Measurements from ENCODE around the gene INSR.

The INSR gene

GRCh38 chr19:7074705-7075282 is 219.4 kb downstream of the INSR start:
- POLR2A ChIA-PET, result no interaction called here

GRCh38 chr19:7072541-7072940 is 221.7 kb downstream of the INSR start:
- Histone ChIP-seq H3K27ac (ENCODE audit: extremely low read depth, low read depth, low read length) (no peak overlapping the region), H3K4me3 (ENCODE audit: low read depth, low read length) (no peak overlapping the region), H3K4me1 (ENCODE audit: control insufficient read depth, insufficient read depth, low read length) (no peaks in the 10 kb centered on the region), H3K9me3 (ENCODE audit: control insufficient read depth, insufficient read depth, low read depth, low read length) (no peaks in the 10 kb centered on the region), H3K36me3 (ENCODE audit: control insufficient read depth in 2 of 2, insufficient read depth in 1 of 2, low read length in 2 of 2) (peaks cover 24 to 63% of the 10 kb centered on the region in 2 experiments)
- ChIA-PET POLR2A (no interaction called here), CTCF (no interaction called here)
- TF ChIP-seq ZNF18 (tag by site-specific recombination; IDR thresholded peaks at IDR 0.05), result no peak
- TF ChIP-seq ZNF544 (tag by site-specific recombination; IDR thresholded peaks at IDR 0.05), result no peak
- TF ChIP-seq ZNF777 (tag by site-specific recombination; IDR thresholded peaks at IDR 0.05; ENCODE audit: borderline replicate concordance), result no peak
- no peak for TF ChIP-seq SCRT1 (tag by site-specific recombination; IDR thresholded peaks at IDR 0.05; ENCODE audit: borderline replicate concordance)
- TF ChIP-seq OVOL3 (tag by site-specific recombination; IDR thresholded peaks at IDR 0.05), result no peak

More at GRCh38 chr19:7074705-7075282, 219.4 kb downstream of the INSR start:
- Histone ChIP-seq H3K27ac (ENCODE audit: extremely low read depth, low read depth, low read length) (no peak overlapping the region), H3K4me3 (ENCODE audit: low read depth, low read length) (no peak overlapping the region), H3K9me3 (ENCODE audit: control insufficient read depth, insufficient read depth, low read depth, low read length) (no peaks in the 10 kb centered on the region), H3K4me1 (ENCODE audit: control insufficient read depth, insufficient read depth, low read length) (no peaks in the 10 kb centered on the region), H3K36me3 (ENCODE audit: control insufficient read depth in 2 of 2, insufficient read depth in 1 of 2, low read length in 2 of 2) (peaks cover 29 to 86% of the 10 kb centered on the region in 2 experiments)
- TF ChIP-seq ZBTB48 (tag by site-specific recombination; IDR thresholded peaks at IDR 0.05) (no peak), ZNF223 (tag by site-specific recombination; IDR thresholded peaks at IDR 0.05) (no peak), ZNF791 (tag by site-specific recombination; IDR thresholded peaks at IDR 0.05) (no peak), ZNF16 (tag by site-specific recombination; IDR thresholded peaks at IDR 0.05; ENCODE audit: low read depth) (no peak)
- TF ChIP-seq, protein P1, sequence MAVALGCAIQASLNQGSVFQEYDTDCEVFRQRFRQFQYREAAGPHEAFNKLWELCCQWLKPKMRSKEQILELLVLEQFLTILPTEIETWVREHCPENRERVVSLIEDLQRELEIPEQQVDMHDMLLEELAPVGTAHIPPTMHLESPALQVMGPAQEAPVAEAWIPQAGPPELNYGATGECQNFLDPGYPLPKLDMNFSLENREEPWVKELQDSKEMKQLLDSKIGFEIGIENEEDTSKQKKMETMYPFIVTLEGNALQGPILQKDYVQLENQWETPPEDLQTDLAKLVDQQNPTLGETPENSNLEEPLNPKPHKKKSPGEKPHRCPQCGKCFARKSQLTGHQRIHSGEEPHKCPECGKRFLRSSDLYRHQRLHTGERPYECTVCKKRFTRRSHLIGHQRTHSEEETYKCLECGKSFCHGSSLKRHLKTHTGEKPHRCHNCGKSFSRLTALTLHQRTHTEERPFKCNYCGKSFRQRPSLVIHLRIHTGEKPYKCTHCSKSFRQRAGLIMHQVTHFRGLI (tag by site-specific recombination; IDR thresholded peaks at IDR 0.05), result no peak
- CTCF ChIA-PET, result interaction anchor here (0.7 kb wide), 1 partner anchor 19 kb away, joined by 3 read pairs; no protein-coding TSS in a partner anchor

- Histone ChIP-seq H3K4me3 (ENCODE audit: low read depth, low read length) (peak overlapping the region; percentile 88), H3K27ac (ENCODE audit: extremely low read depth, low read depth, low read length) (no peak overlapping the region), H3K4me1 (ENCODE audit: control insufficient read depth, insufficient read depth, low read length) (no peaks in the 10 kb centered on the region), H3K9me3 (ENCODE audit: control insufficient read depth, insufficient read depth, low read depth, low read length) (no peaks in the 10 kb centered on the region), H3K36me3 (ENCODE audit: control insufficient read depth in 2 of 2, insufficient read depth in 1 of 2, low read length in 2 of 2) (peaks cover 6 to 36% of the 10 kb centered on the region in 2 experiments; a peak in 2 of 3 replicates)
- CTCF ChIA-PET, result interaction anchor here (0.5 to 1.1 kb wide), 5 partner anchors 86 to 689 kb away, joined by 3 to 6 read pairs (median 4); no protein-coding TSS in a partner anchor
- POLR2A ChIA-PET, result interaction anchor here (0.8 to 2.6 kb wide), 8 partner anchors 8 to 1166 kb away, joined by 3 to 30 read pairs (median 4); partner anchors contain the start of genes INSR and NDUFA11
- TF ChIP-seq SALL2 (tag by site-specific recombination; IDR thresholded peaks at IDR 0.05; ENCODE audit: borderline replicate concordance) (no peak), ZNF112 (tag by site-specific recombination; IDR thresholded peaks at IDR 0.05) (no peak), ZXDB (tag by site-specific recombination; IDR thresholded peaks at IDR 0.05) (no peak), ZFP37 (tag by site-specific recombination; IDR thresholded peaks at IDR 0.05) (0 out of 2 replicates have a peak, but pooled peaks have one; percentile 4), GLIS1 (tag by site-specific recombination; IDR thresholded peaks at IDR 0.05) (0 out of 2 replicates have a peak, but pooled peaks have one; percentile 22), ZNF692 (tag by site-specific recombination; IDR thresholded peaks at IDR 0.05) (no peak)
Measured at GRCh38 chr19:7069904-7070226, 224.3 kb downstream of the INSR start.
